ENCODE results near the gene NACC1. TPM values are rescaled to one million over a fixed set of nuclear protein-coding genes. Genes with fewer than 3 reads are reported as not detected.

The NACC1 gene
- total RNA-seq, result 117 and 132 TPM in 2 replicates

DNA sequence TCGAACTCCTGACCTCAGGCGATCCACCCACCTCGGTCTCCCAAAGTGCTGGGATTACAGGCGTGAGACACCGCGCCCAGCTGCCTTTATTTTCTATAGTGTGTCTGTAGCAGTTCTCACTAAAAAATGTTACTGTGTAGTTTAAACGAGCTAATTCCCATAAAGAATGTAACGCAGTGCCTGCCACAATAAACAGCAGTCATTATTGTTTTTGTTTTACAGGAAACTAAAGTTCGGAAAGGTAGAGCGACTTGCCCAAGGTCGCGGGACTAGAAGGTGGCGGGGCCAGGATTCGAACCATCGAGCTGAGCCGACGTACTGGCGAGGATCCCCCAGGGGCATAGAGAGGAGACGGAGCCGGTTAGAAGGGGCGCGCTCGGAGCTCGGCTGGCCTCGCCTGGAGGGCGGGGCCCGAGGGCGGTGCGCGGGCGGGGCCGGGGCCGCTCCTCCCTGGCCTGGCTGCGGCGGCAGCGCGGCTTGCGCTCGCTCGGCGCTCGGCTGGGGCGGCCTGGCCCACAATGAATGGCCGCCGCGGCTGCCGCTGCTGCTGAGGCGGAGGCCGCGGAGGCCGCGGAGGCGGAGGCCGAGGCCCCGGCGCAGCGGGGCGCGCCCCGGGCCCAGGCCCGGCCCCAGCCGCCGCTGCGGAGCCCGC is at the start of gene NACC1:
Gene NACC1 (plus strand): TSS at position 493 of the 652 bp plus-strand sequence. CDS start 16,944 bp downstream, outside the sequence.
- peak; percentile 87 for DNase-seq (ENCODE audit: low spot score)
- Mint-ChIP-seq H3K9me3 (no peaks in the 10 kb centered on the region), H3K27me3 (ENCODE audit: low read depth) (no peaks in the 10 kb centered on the region), H3K36me3 (ENCODE audit: low read depth) (peaks cover 43% of the 10 kb centered on the region), H3K27ac (peak within 1 kb of the TSS; percentile 95), H3K4me1 (ENCODE audit: low read depth) (peaks cover 40% of the 10 kb centered on the region), H3K4me3 (ENCODE audit: low read depth) (peak within 1 kb of the TSS; percentile 94)
- intact Hi-C loops (cut with micrococcal nuclease), result loop anchor here (1.0 kb wide), 1 partner anchor 14 kb away; no protein-coding TSS in a partner anchor

DNA sequence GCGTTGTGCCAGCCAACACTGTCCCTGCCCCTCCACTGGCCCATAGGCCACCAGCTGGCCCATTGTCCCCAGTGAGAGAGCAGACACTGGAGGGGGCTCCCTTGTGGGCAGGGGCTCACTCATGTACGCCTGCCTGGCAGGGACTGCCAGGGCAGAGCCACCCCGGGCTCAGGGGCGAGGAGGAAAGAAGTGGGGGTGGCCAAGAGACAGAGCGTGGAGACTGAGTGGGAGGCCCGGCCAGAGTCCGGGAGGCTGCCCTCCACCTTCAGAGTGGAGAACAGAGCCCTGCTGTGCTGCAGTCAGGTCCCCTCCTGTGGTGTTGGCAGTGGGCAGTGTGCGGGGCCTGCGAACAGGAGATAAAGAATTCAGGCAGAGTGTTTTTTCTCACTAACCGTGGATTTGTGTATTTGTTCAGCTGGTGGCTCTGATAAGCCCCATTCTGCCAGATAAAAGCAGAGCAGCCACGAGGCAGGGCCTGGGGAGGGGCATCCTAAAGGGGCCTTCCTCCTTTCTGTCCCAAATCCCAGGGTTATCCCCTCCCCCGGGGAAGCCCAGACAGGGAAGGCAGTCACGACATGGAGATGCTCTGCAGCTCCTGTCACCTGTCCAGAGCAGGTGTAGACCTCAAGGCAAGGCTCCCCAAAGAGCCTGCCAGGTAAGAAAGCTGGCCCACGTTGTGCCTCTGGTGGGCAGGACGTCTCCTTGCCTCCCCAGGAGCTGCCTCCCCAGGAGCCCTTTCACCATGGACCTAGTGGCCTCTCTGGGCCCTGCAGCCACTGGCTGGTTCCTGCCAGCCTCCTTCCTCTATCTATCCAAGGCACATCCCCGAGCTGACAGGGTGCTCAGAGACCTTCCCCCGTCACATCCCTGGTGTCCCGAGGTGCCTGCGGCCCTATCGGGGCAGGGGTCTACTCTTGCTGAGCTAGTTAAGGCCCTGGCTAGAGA is 48.4 kb upstream of the NACC1 start:
- Mint-ChIP-seq H3K4me3 (ENCODE audit: low read depth) (no peak overlapping the region), H3K36me3 (ENCODE audit: low read depth) (no peaks in the 10 kb centered on the region), H3K9me3 (no peaks in the 10 kb centered on the region), H3K27me3 (ENCODE audit: low read depth) (no peaks in the 10 kb centered on the region), H3K4me1 (ENCODE audit: low read depth) (no peaks in the 10 kb centered on the region), H3K27ac (no peak overlapping the region)
- intact Hi-C loops (cut with micrococcal nuclease), result no loop called here
- no peak for DNase-seq (ENCODE audit: low spot score)

DNA sequence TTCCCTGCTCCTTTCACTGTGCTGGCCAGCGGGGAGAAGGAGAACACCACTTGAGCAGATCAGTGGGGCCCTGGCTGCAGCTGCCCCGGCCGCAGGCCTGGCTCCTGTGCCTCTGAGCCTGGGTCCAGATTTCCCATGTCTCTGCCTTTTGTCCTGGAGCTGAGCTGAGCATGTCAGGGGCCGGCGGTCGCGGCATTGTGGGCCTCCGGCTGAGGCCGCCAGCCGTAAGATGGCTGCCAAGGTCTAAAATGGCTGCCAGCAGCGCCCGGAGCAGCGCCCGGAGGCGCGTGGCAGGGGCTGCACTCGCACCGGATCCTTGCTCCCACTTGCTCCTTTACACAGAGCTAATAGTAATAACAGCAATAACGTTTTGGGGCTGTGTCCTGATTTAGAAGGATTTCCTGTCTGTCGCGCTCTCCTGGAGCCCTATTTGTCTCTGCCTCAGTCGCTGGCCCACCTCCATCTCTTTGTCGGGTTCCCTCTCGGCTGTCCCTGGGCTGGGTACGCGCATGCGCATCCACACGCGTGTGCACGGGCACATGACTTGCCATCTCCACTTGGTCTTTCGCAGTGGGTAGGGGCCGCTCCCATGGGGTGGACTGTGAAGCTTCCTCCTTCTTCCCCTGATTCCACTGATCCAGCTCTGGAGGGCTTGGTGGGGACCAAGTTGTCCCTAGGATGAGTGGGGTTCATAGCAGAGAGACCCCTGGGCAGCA is 47.5 kb upstream of the NACC1 start:
- Mint-ChIP-seq H3K36me3 (ENCODE audit: low read depth) (no peaks in the 10 kb centered on the region), H3K4me1 (ENCODE audit: low read depth) (no peaks in the 10 kb centered on the region), H3K27ac (no peak overlapping the region), H3K4me3 (ENCODE audit: low read depth) (no peak overlapping the region), H3K9me3 (no peaks in the 10 kb centered on the region), H3K27me3 (ENCODE audit: low read depth) (no peaks in the 10 kb centered on the region)
- intact Hi-C loops (cut with micrococcal nuclease), result no loop called here
- no peak for DNase-seq (ENCODE audit: low spot score)

DNA sequence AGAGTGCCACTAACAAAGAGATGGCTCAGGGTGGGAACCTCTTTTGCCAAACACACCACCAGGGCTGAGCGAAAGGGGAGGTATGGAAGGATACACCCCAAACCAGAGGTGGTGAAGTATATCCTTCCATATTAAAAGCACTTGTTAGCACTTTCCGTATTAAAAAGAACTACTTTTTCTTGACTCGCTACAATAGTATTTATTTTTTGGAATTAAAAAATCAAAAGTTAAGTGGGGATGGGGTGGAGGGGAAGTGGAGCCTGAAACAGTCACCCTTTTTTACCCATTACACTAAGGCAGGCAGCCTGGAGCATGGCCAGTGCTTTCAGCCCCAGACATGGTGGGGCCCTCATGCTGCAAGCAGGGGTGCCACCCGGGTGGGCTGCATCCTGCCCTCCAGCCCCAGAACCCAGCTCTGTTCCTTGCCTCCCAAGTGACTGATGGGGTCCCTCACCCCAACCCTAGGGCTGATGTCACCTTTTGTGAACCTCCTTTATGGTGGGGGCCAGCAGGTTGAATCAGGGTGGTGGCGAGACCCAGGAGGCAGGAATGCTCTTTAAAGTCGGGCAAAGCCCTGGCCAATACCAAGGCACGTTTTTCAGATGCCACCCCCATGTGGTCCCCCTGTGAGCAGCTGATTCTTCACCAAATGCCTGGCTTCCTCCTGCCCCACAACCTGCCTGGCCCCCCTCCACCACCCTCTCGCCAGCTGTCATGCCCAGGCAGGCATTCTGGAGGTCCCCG is 46.4 kb upstream of the NACC1 start:
- DNase-seq (ENCODE audit: low spot score), result no peak
- H3K27me3 Mint-ChIP-seq (ENCODE audit: low read depth), result no peaks in the 10 kb centered on the region
- intact Hi-C loops (cut with micrococcal nuclease), result no loop called here
- H3K4me1 Mint-ChIP-seq (ENCODE audit: low read depth), result no peaks in the 10 kb centered on the region
- H3K36me3 Mint-ChIP-seq (ENCODE audit: low read depth), result no peaks in the 10 kb centered on the region
- no peak overlapping the region for H3K27ac Mint-ChIP-seq
- H3K9me3 Mint-ChIP-seq, result no peaks in the 10 kb centered on the region
- no peak overlapping the region for H3K4me3 Mint-ChIP-seq (ENCODE audit: low read depth)

DNA sequence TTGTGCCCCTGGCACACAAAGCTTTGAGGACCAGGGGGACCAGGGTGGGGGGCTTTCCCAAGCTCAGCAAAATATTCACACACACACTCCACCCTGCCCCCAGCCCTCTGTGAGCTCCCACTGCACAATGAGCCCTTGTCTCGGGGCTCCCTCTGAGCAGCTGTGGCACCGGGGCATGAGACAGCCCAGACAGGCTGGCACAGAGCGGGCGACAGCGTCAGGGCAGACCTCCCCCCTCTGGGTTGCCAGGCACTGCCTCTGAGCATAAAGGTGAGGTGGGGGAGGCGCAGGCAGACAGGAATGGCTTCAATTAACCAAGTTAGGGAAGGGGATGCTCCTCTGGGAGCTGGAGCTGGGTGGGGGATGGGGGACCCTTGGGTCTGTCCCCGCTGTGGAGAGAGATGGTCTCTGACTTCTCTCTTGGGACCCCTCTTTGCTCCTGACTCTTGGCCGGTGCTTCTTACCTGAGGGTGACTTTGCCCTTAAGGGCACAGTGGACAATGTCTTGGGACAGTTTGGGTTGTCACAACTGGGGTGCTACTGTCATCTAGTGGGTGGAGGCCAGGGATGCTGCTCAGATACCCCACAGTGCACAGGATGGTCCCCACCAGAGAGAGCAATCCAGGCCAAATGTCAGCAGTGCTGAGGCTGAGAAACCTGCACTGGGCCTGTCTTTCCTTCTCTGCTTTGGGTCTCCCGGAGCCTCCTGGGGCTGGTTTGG is 45.7 kb upstream of the NACC1 start:
- no peaks in the 10 kb centered on the region for H3K9me3 Mint-ChIP-seq
- H3K27me3 Mint-ChIP-seq (ENCODE audit: low read depth), result no peaks in the 10 kb centered on the region
- no peaks in the 10 kb centered on the region for H3K36me3 Mint-ChIP-seq (ENCODE audit: low read depth)
- intact Hi-C loops (cut with micrococcal nuclease), result no loop called here
- DNase-seq (ENCODE audit: low spot score), result no peak
- no peak overlapping the region for H3K4me3 Mint-ChIP-seq (ENCODE audit: low read depth)
- no peaks in the 10 kb centered on the region for H3K4me1 Mint-ChIP-seq (ENCODE audit: low read depth)
- no peak overlapping the region for H3K27ac Mint-ChIP-seq

DNA sequence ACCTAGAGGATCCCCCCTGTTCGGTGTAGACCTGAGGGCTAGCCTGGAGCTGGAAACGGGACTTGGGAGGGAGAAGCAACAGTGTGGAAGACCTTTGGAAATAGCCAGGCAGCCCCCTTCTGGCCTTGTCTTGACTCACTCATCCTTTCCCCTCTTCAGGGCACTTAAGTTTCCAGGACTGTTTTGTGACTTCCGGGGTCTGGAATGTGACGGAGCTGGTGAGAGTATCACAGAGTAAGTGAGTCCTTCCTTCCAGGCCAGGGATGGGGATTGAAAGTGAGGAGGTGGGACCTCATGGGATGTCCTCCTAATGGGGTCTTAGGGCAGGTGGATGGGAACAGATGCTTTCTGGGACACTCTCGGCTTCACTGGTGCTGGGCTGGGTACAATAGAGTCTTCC is 44.8 kb upstream of the NACC1 start:
- Mint-ChIP-seq H3K27ac (no peak overlapping the region), H3K4me3 (ENCODE audit: low read depth) (no peak overlapping the region), H3K27me3 (ENCODE audit: low read depth) (no peaks in the 10 kb centered on the region), H3K4me1 (ENCODE audit: low read depth) (no peaks in the 10 kb centered on the region), H3K36me3 (ENCODE audit: low read depth) (no peaks in the 10 kb centered on the region), H3K9me3 (no peaks in the 10 kb centered on the region)
- intact Hi-C loops (cut with micrococcal nuclease), result no loop called here
- no peak for DNase-seq (ENCODE audit: low spot score)

DNA sequence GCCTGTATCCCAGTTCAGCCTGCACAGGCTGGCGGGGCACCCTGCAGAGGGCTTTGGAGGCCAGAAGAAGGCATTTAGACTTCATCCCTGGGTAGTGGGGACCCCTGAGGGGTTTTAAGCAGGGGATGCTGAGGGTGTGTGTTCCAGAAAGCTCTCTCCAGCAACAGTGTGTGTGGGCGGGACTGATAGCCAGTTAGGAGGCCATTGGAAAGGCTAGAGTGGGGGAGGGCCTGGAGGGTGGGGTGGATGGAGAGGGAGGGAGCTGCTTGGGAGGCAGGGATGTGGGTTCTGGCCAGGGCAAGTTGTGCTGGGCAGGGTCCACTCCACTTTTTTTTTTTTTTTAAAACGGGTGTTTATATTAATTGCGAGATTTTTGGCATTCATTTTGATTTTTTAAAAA is 43.7 kb upstream of the NACC1 start:
- Mint-ChIP-seq H3K27me3 (ENCODE audit: low read depth) (no peaks in the 10 kb centered on the region), H3K36me3 (ENCODE audit: low read depth) (no peaks in the 10 kb centered on the region), H3K4me3 (ENCODE audit: low read depth) (no peak overlapping the region), H3K9me3 (no peaks in the 10 kb centered on the region), H3K4me1 (ENCODE audit: low read depth) (no peaks in the 10 kb centered on the region), H3K27ac (no peak overlapping the region)
- DNase-seq (ENCODE audit: low spot score), result no peak
- intact Hi-C loops (cut with micrococcal nuclease), result no loop called here

DNA sequence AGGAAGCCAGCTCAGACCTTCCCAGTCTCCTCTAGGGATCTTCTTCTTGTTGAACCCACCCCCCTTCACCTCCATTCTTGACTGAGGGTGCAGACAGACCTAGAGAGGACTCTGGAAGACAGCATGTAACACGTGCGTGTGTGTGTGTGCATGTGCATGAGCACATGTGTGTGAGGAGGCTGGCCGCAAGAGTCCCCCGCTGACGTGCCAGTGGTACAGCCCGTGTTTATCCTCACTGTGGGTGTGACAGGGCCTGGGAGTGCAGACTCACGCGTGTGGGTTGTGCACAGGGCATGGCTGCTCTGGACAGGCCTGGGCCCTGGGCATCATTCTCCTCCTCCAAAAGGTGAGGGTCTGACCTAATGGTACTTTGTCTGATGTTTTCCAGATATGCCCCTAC is 41.7 kb upstream of the NACC1 start:
- intact Hi-C loops (cut with micrococcal nuclease), result no loop called here
- DNase-seq (ENCODE audit: low spot score), result no peak
- no peak overlapping the region for H3K4me3 Mint-ChIP-seq (ENCODE audit: low read depth)
- no peak overlapping the region for H3K27ac Mint-ChIP-seq
- H3K9me3 Mint-ChIP-seq, result no peaks in the 10 kb centered on the region
- no peaks in the 10 kb centered on the region for H3K4me1 Mint-ChIP-seq (ENCODE audit: low read depth)
- H3K27me3 Mint-ChIP-seq (ENCODE audit: low read depth), result no peaks in the 10 kb centered on the region
- no peaks in the 10 kb centered on the region for H3K36me3 Mint-ChIP-seq (ENCODE audit: low read depth)

DNA sequence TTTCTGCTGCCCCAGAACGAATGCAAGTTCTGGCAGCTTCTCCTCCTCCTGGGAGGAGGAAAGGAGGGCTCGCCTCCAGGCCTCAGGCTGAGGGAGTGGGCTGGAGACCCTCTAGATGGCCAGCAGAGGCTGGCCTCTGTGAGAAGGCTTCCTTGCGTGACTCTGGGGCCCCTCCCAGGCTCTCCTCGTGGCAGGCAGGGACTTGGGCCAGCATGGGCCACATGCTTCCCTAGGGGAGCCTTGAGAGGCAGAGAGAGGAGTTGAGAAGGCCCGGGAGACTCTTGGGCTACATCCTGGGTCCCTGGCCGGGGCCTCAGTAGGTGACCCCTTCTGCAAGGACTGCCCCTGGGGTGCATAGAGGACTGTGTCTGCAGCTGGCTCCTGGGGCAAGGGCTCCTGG is 41.3 kb upstream of the NACC1 start:
- Mint-ChIP-seq H3K4me1 (ENCODE audit: low read depth) (no peaks in the 10 kb centered on the region), H3K27me3 (ENCODE audit: low read depth) (no peaks in the 10 kb centered on the region), H3K4me3 (ENCODE audit: low read depth) (no peak overlapping the region), H3K36me3 (ENCODE audit: low read depth) (no peaks in the 10 kb centered on the region), H3K27ac (no peak overlapping the region), H3K9me3 (no peaks in the 10 kb centered on the region)
- no peak for DNase-seq (ENCODE audit: low spot score)
- intact Hi-C loops (cut with micrococcal nuclease), result no loop called here

DNA sequence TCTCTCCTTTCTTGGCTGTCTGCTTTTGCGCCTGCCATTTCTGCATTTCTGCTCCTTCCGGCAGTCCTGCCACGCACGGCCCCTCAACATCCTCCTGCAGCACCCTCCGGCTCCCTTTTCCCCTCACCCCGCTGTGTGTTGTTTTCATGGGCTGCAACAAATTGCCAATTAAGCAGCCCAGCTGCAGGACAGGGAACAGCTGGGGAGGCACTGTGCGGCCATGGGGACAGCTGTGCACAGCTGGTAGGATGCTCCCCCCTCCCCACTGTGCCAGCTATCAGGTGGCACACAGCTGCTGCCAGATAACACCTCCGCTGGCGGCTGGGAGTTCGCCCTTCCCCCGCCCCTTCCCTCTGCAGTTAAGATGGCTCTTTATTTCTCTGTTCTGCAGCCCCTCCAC is 40.8 kb upstream of the NACC1 start:
- Mint-ChIP-seq H3K27ac (no peak overlapping the region), H3K27me3 (ENCODE audit: low read depth) (no peaks in the 10 kb centered on the region), H3K4me3 (ENCODE audit: low read depth) (no peak overlapping the region), H3K36me3 (ENCODE audit: low read depth) (no peaks in the 10 kb centered on the region), H3K4me1 (ENCODE audit: low read depth) (no peaks in the 10 kb centered on the region), H3K9me3 (no peaks in the 10 kb centered on the region)
- DNase-seq (ENCODE audit: low spot score), result no peak
- intact Hi-C loops (cut with micrococcal nuclease), result no loop called here

DNA sequence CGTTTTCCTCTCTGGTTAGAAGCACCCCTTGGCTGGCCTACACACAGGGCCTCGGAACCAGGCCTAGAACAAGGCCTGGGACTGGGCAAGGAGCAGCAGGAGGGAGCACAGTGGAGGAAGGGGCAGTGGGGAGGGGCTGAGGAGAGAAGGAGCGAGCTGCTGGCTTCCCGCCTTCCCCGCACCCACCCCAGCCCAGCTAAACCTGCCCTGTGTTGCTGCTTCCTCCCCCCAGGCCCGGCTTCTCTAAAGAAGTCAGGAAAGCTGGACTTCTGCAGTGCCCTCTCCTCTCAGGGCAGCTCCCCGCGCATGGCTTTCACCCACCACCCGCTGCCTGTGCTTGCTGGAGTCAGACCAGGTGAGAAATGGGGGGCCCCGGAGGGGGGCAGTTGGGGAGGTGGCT is 39.7 kb upstream of the NACC1 start:
- Mint-ChIP-seq H3K27me3 (ENCODE audit: low read depth) (no peaks in the 10 kb centered on the region), H3K36me3 (ENCODE audit: low read depth) (no peaks in the 10 kb centered on the region), H3K27ac (no peak overlapping the region), H3K4me3 (ENCODE audit: low read depth) (no peak overlapping the region), H3K9me3 (no peaks in the 10 kb centered on the region), H3K4me1 (ENCODE audit: low read depth) (no peaks in the 10 kb centered on the region)
- intact Hi-C loops (cut with micrococcal nuclease), result no loop called here
- no peak for DNase-seq (ENCODE audit: low spot score)

Measured in activated T-helper 2 cell treated with anti-CD3 and anti-CD28 coated beads, Interferon-gamma antibody, Interleukin-2, Interleukin-4, amounts not matched to agents 10 μg/mL and 5 μg/mL and 100 μg/mL, durations not matched to agents 14 hours and 24 hours and 36 hours (primary cell).